Activated T-cell treated with anti-CD3 and anti-CD28 coated beads, Interleukin-2, amount 50 U/mL, for 4 hours (primary cell): ENCODE results near the gene SLC5A1. TPM values are rescaled to one million over a fixed set of nuclear protein-coding genes. Genes with fewer than 3 reads are reported as not detected.
A peak's percentile ranks its signal among the peaks of the same experiment; 100 is the strongest.

Experiments used
- ATAC-seq, 2 donors: fragments of 200-7000 bp; cut with Tn5 transposase; one replicate each; pipeline ENCODE4 v1.10.0; 2021
- DNase-seq: peaks from one replicate; pipeline ENCODE4 v3.0.0-alpha.2; 2020
- H3K27me3 Mint-ChIP-seq: one replicate; pipeline ENCODE4 v1.8.0; 2021; ENCODE audit warnings: low read depth, mixed read lengths
- H3K36me3 Mint-ChIP-seq: one replicate; pipeline ENCODE4 v1.8.0; 2022; ENCODE audit warnings: mixed read lengths; ENCODE audit not compliant: insufficient read depth
- H3K4me1 Mint-ChIP-seq: one replicate; pipeline ENCODE4 v1.8.0; 2021; ENCODE audit warnings: low read depth, mixed read lengths
- H3K4me3 Mint-ChIP-seq: one replicate; pipeline ENCODE4 v1.8.0; 2021; ENCODE audit warnings: mild to moderate bottlenecking, moderate library complexity, mixed read lengths
- H3K9me3 Mint-ChIP-seq: one replicate; pipeline ENCODE4 v1.8.0; 2021; ENCODE audit warnings: mixed read lengths
- total RNA-seq, 3 donors: library from RNA; stranded (reverse); gene quantifications; one replicate each; pipeline ENCODE4 v1.2.1, GENCODE V29; 2021

The SLC5A1 gene
- total RNA-seq, 3 donors from 2014 or later = not detected

GRCh38 chr22:32034275-32034674 is 8.8 kb upstream of the SLC5A1 start:
- H3K4me3 Mint-ChIP-seq = no peak overlapping the region
- no peaks in the 10 kb centered on the region for H3K36me3 Mint-ChIP-seq
- ATAC-seq (no peak), DNase-seq (no peak)
- peaks cover 10% of the 10 kb centered on the region for H3K27me3 Mint-ChIP-seq
- H3K9me3 Mint-ChIP-seq = no peaks in the 10 kb centered on the region
- H3K4me1 Mint-ChIP-seq = no peaks in the 10 kb centered on the region

GRCh38 chr22:32037236-32037635 is 5.8 kb upstream of the SLC5A1 start:
- Mint-ChIP-seq H3K36me3 (no peaks in the 10 kb centered on the region), H3K27me3 (peaks cover 27% of the 10 kb centered on the region), H3K4me3 (no peak overlapping the region), H3K4me1 (no peaks in the 10 kb centered on the region), H3K9me3 (no peaks in the 10 kb centered on the region)
- DNase-seq (no peak), ATAC-seq (no peak)

GRCh38 chr22:32040324-32040904 is 2.6 kb upstream of the SLC5A1 start:
- no peak overlapping the region for H3K4me3 Mint-ChIP-seq
- peaks cover 44% of the 10 kb centered on the region for H3K27me3 Mint-ChIP-seq
- no peaks in the 10 kb centered on the region for H3K9me3 Mint-ChIP-seq

GRCh38 chr22:32043391-32043790 is 330 bp downstream of the SLC5A1 start:
- no peak for ATAC-seq
- Mint-ChIP-seq H3K9me3 (no peaks in the 10 kb centered on the region), H3K4me1 (no peaks in the 10 kb centered on the region), H3K36me3 (no peaks in the 10 kb centered on the region), H3K4me3 (no peak overlapping the region), H3K27me3 (peaks cover 55% of the 10 kb centered on the region)
- DNase-seq = no peak

More at GRCh38 chr22:32040324-32040904, 2.6 kb upstream of the SLC5A1 start:
- no peak for ATAC-seq
- no peaks in the 10 kb centered on the region for H3K4me1 Mint-ChIP-seq
- DNase-seq = no peak
- H3K36me3 Mint-ChIP-seq = no peaks in the 10 kb centered on the region

- Mint-ChIP-seq H3K4me3 (no peak overlapping the region), H3K9me3 (no peaks in the 10 kb centered on the region), H3K27me3 (peaks cover 54% of the 10 kb centered on the region), H3K4me1 (no peaks in the 10 kb centered on the region), H3K36me3 (no peaks in the 10 kb centered on the region)
- DNase-seq (no peak), ATAC-seq (no peak)
These were observed 1.4 kb downstream of the SLC5A1 start for GRCh38 chr22:32044477-32044876.

- no peaks in the 10 kb centered on the region for H3K36me3 Mint-ChIP-seq
- ATAC-seq (no peak), DNase-seq (no peak)
- no peak overlapping the region for H3K4me3 Mint-ChIP-seq
- H3K9me3 Mint-ChIP-seq = no peaks in the 10 kb centered on the region
- peaks cover 1% of the 10 kb centered on the region for H3K4me1 Mint-ChIP-seq
- H3K27me3 Mint-ChIP-seq = peaks cover 57% of the 10 kb centered on the region
These were observed 1.9 kb downstream of the SLC5A1 start for GRCh38 chr22:32044913-32045312.

GRCh38 chr22:32048069-32048468 is 5.0 kb downstream of the SLC5A1 start:
- DNase-seq (no peak), ATAC-seq (no peak)
- Mint-ChIP-seq H3K4me1 (peaks cover 18% of the 10 kb centered on the region), H3K36me3 (no peaks in the 10 kb centered on the region), H3K27me3 (peaks cover 52% of the 10 kb centered on the region), H3K4me3 (no peak overlapping the region), H3K9me3 (no peaks in the 10 kb centered on the region)

- Mint-ChIP-seq H3K4me3 (no peak overlapping the region), H3K36me3 (no peaks in the 10 kb centered on the region), H3K9me3 (no peaks in the 10 kb centered on the region), H3K4me1 (peaks cover 18% of the 10 kb centered on the region), H3K27me3 (peaks cover 35% of the 10 kb centered on the region)
- peak; percentile 35 for DNase-seq
- ATAC-seq = peak; percentile 92 to 95
These were observed 7.8 kb downstream of the SLC5A1 start for GRCh38 chr22:32050678-32051515.

GRCh38 chr22:32052244-32052643 is 9.2 kb downstream of the SLC5A1 start:
- ATAC-seq (no peak), DNase-seq (no peak)
- no peaks in the 10 kb centered on the region for H3K36me3 Mint-ChIP-seq
- H3K4me3 Mint-ChIP-seq = no peak overlapping the region
- H3K27me3 Mint-ChIP-seq = peaks cover 24% of the 10 kb centered on the region
- peaks cover 18% of the 10 kb centered on the region for H3K4me1 Mint-ChIP-seq
- no peaks in the 10 kb centered on the region for H3K9me3 Mint-ChIP-seq

- ATAC-seq (no peak), DNase-seq (no peak)
- Mint-ChIP-seq H3K36me3 (no peaks in the 10 kb centered on the region), H3K9me3 (no peaks in the 10 kb centered on the region), H3K4me3 (no peak overlapping the region), H3K4me1 (peaks cover 18% of the 10 kb centered on the region), H3K27me3 (peaks cover 24% of the 10 kb centered on the region)
These were observed 10.1 kb downstream of the SLC5A1 start for GRCh38 chr22:32052936-32053791.

GRCh38 chr22:32055069-32055468 is 12.0 kb downstream of the SLC5A1 start:
- H3K27me3 Mint-ChIP-seq = peaks cover 25% of the 10 kb centered on the region

GRCh38 chr22:32058656-32059260 is 15.7 kb downstream of the SLC5A1 start:
- no peaks in the 10 kb centered on the region for H3K36me3 Mint-ChIP-seq
- no peak for ATAC-seq
- no peak overlapping the region for H3K4me3 Mint-ChIP-seq
- H3K4me1 Mint-ChIP-seq = no peaks in the 10 kb centered on the region
- DNase-seq = no peak
- H3K27me3 Mint-ChIP-seq = peaks cover 32% of the 10 kb centered on the region
- H3K9me3 Mint-ChIP-seq = peaks cover 3% of the 10 kb centered on the region

More at GRCh38 chr22:32055069-32055468, 12.0 kb downstream of the SLC5A1 start:
- Mint-ChIP-seq H3K9me3 (no peaks in the 10 kb centered on the region), H3K4me1 (peaks cover 16% of the 10 kb centered on the region), H3K4me3 (no peak overlapping the region), H3K36me3 (no peaks in the 10 kb centered on the region)
- no peak for ATAC-seq
- no peak for DNase-seq

- no peak for DNase-seq
- H3K36me3 Mint-ChIP-seq = no peaks in the 10 kb centered on the region
- peaks cover 33% of the 10 kb centered on the region for H3K27me3 Mint-ChIP-seq
- ATAC-seq = no peak
- H3K9me3 Mint-ChIP-seq = peaks cover 3% of the 10 kb centered on the region
- H3K4me3 Mint-ChIP-seq = no peak overlapping the region
- H3K4me1 Mint-ChIP-seq = no peaks in the 10 kb centered on the region
These were observed 16.4 kb downstream of the SLC5A1 start for GRCh38 chr22:32059426-32059825.

- no peak overlapping the region for H3K4me3 Mint-ChIP-seq
- no peaks in the 10 kb centered on the region for H3K4me1 Mint-ChIP-seq
- no peaks in the 10 kb centered on the region for H3K36me3 Mint-ChIP-seq
- peaks cover 45% of the 10 kb centered on the region for H3K27me3 Mint-ChIP-seq
- peaks cover 3% of the 10 kb centered on the region for H3K9me3 Mint-ChIP-seq
- ATAC-seq = no peak
- no peak for DNase-seq
These were observed 20.6 kb downstream of the SLC5A1 start for GRCh38 chr22:32063701-32064100.
